NCI-H748 treated with DMSO at 0.1 percent for 48 hours (cell line): ENCODE data around the gene NECTIN1.

Source experiments
- DNase-seq: peaks from one replicate; lab custom pipeline; 2025; lab: John Stamatoyannopoulos, UW

NECTIN1 gene

DNA sequence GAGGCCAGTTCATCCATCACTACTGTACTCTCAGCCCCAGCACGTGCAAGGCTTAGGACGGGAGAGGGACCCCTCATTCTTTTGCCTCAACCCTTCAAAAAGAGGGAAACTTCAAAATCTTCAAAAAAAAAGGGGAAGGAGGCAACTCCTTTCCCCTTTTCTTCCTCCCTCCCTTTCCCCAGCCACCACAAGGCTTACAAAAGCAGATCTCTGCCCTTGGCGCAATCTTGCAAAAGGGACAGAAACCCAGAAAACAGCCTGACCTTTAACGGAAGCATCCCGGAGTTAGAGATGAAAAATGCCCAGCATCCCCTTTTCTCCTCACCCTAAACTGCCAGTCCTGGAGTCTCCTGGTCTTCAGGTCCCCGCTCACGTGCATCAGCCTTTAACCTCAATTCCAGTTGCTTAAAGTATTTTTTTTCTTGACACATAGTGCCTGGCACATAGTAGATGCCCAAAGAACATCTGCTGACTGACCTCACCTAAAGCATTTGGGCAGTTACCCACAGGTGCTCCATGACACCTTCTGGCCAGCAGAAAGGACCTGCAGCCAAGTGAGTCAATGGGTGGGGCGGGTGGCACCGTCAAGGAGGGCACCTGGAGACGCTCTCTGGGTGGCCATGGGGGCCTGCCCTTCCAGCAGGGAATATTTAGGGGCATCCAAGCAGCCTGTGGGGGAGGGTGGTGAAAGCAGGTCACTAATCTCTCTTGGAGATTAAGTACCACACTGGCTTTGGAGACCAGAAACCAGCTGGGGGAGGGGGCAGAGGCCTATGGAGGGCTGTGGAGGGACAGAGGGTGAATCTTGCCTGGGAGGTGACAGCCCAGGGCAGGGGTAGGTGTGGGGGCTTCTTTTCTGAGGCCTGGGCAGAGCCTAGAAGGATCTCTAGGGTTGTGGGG, 16.3 kb downstream of the NECTIN1 start:
- DNase-seq: no peak

DNA sequence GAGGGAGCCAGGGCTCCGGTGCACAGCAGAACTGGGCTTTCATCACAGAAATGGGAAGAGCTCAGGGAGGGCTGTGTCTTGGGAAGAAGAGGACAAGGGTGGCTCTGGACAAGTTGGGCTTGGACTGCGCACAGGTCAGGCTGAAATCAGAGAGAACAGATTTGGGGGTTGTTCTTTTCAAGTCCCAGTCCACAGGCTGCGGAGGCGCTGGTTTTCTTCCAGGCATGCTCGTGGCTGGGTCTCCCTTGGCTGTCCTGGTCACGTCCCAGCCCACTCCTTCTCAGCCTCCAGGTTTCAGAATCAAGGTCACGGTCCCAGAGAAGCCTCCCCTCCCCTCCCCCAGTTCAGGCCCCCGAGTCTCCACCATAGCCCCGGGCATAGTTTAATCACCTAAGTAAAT, 17.0 kb downstream of the NECTIN1 start:
- DNase-seq: no peak

DNA sequence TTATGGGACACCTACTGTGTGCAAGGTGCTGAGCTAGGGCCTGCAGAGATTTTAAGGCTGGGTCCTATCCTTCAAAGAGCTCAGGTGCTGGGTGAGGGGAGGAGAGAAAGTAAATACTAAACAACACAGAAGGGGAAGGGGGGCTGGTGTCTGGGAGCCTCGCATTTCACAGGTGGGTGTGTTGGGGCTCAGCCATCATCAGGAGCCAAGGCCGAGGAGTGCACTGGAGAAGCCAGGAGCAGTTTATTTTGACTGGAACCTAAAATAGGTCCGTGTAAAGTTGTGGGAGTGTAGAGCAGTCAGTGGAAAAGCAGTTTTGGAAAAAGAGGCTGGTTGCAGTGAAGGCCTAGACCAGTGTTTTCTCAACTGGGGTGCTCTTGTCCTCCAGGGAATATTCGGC, 17.5 kb downstream of the NECTIN1 start:
- DNase-seq: no peak

DNA sequence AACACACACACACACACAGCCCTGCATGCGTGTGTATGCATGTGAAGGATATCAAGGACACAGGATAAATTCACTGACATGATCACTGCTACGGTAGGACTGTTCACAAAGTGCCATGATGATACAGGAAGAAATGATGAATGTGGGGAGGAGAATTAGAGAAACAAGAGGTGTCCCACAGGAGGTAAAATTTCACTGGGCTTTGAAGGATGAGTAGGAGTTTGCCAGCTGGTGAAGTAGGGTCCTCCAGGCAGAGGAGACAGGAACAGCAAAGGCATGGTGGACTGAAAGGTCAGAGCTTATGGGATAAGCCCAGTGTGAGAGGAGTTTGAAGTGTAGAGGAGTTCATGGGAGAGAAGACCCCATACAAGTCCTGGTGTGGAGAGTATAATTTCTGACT, 18.6 kb downstream of the NECTIN1 start:
- DNase-seq: no peak

DNA sequence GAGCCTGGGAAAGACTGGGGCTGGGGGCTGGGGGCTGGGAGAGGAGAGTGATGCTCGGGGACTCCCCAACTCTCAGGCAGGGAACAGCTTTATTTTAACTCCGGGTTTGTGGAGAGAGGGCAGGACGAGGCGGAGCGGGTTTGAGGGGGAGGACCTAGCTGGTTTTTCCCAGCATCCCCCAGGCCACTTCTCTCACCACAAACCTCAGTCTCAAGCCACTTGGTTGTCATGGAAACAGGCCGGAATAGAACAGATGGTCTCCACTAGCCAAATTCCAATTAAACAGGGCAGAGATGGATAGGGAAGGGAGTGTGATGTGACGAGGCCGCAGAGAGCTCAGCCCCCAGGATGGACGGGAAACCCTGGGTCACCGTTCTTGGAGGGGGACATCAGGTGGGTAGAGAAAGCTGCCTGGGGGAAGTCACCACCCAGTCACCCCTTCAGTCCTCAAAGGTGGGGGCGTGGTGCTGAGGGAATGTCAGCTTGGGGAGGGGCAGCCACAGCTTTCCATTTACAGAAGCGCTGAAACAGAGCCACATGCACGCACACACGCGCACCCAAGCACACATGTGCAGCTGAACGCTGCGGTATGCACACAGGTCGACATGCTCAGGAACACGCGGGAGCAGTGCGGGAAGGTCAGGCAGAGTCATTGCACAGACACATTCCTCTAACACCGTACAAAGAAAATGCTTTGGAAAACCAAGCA, 19.2 kb downstream of the NECTIN1 start:
- no peak for DNase-seq

DNA sequence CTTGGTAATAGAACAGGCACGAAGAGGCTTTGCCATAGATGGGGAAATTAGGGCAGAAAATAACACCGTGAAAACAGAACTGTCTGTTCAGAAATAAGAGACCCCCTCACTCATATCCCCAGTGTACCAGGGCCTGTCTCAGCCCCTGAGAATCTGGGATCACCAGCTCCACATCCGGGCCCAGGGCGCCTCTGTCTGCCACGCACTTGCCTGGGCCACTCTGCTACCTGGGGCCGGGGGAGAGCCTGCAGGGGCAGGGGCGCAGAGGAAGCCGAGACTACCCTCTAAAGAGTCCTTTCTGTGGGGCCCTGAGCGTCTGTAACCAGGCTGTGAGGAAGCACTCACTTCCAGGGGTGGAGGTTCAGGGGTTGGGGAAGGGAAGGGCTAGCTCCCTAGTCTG, 19.8 kb downstream of the NECTIN1 start:
- no peak for DNase-seq

DNA sequence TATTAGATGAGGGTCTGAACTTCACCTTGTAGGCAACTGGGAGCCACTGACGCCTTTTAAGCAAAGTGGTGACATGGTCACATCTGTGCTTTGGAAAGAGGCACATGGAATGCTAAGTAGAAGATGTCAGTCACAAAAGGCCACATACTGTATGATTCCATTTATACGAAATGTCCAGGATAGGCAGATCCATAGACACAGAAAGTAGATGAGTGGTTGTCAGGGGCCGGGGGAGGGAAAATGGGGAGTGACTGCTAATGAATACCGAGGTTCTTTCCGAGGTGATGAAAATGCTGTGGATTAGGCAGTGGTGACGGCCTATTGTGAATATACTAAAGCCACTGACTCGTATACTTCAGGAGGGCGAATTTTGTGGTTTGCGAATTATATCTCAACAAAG, 20.6 kb downstream of the NECTIN1 start:
- DNase-seq: no peak

DNA sequence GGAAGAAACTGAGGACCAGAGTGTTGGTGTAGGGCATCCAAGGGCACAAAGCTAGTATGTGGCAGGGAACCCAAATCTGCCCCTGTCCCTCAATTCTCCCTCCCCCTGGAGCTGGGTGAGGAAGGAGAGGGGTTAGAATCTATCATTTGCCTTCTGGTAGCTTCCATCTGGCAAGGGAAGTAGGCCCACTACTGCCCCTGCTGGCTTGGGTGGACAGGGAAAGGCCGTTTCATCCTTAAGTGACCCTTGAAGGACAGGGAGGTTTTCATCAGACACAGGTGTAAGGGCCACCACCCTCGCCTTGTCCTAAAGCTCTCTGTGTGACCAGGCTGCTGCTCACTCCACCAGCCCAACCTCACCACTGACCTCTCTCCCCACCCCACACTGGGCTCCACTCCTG, 22.1 kb downstream of the NECTIN1 start:
- DNase-seq: no peak

DNA sequence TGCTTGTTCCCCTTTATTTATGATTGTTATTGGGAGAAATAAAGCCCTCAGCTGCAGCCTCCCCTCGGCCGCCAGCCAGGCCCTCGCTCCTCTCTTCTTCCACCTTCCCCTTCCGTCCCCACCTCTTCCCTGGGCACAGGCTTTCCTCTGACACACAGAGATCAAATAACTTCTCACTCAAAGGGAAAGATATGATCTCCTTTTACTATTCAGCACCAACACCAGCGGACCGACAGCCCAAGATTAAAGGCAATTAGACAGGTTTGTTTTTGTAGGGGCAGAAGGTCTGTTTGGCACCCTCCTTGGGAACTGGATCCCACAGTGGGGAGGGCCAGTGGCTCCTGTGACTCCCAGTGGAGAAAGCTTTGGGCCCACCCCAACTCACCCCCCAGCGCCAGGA, 23.0 kb downstream of the NECTIN1 start:
- DNase-seq: no peak

DNA sequence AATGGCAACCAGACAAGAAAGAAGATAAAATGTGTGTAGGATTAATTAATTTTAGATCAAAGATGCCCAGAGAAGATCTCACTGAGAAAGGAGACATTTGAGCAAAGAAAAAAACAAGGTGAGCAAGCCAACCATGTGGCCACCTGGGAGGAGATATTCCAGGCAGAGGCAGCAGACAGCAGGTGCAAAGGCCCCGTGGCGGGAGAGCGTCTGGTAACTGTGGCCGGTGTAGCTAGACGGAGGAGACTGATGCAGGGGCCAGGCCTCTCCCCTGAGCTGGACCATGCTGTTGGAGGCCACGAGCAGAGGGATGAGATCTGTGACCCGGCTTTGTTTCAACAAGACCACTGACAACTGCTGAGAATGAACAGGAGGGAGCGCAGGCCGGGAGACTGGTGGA, 23.6 kb downstream of the NECTIN1 start:
- no peak for DNase-seq

DNA sequence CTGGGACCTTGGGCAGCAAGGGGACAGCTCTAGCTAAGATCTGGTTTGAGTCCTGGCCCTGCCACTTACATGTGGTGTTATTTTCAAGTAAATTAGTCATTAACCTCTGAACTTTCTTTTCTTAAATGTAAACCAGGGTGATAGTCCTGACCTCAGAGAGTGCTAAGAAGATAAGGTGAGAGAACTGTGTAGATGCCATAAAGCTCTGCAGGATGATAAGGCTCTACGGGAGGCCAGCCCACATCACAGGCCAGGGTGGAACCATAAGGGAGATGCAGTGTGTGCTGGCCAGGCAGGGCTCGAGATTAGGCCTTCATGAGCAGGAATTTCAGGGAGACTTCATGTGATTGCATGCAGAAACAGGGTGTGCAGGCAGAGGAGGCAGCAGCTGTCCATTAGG, 24.2 kb downstream of the NECTIN1 start:
- DNase-seq: no peak

DNA sequence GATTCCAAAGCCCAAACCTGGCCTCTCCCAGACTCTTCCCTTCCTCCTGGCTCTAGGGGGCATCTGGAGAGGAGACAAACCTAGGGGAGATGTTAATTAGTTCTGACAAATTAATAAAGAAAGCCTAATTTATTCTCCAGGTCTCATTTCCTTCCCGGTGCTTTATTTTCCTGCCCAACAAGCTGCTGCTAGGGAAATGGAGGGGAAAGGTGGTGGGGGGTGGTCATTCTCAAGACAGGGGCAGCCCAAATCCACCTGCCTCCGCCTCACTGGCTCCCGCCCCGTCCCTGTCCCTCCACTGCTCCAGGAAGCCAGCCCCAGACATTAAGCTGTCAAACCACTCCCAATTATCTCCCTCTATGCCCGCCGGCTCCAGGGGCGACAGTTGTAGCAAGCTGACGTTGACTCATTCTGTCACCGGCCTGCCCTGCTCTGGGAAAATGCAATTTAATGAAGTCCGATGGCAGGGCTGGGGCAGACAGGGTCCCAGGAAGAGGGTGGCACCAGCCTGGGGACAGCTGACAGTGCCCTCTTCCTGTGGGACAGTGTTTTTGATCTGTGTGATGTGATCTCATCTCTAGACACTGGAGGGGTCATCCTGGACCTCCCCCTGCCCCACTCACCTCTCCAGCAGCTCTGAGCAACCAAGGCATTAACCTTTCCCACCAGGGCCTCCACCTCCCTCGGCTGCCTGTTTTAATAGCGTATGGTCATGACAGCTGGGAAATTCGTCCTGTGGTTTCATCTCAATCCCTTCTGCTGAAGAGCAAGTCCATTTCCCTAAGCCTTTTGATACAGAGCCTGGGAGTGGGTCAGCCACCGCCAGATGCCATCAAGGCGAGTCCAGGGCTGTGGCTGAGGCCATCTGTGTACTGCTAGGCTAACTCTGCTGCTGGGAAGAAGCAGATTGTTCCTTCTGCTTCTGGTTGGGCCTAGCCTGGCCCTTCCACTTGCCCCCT, 27.1 kb downstream of the NECTIN1 start:
- no peak for DNase-seq

DNA sequence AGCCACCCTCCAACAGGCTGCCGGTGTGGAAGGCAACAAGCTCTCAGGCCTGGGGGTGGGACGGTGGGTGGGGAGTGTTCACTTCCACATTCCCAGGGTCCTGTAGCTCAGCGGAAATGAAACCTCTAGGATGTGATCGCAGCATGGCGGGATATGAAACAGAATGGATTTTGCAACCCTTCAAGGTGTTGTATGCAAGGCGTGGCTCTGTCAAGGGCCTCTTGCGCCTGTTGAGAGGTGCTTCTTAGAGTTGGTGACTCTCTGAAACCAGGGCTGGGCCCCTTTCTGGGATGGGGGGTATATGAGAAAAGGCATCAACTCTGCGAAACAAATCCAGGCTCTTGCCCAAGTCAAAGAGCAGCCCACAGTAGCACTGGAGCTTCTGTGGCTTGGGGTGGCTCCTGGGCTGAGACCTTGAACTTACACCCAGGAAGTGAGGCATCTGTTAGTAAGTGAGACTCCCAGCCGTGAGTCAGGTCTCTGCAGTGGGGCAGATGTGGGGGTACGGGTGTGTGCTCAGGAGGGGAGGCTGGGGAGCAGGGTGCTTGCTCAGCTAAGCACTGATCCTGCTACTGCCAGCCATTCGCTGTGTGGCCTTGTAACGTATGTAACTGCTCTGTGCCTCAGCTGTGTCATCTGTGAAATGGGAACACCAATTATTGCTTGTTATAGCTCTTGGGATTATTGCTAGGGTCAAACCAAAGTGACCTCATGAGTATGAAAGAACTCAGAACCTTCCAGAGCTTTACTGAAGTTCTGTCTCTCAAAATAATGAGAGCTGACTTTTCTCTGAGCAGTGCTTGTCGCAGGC, 28.3 kb downstream of the NECTIN1 start:
- no peak for DNase-seq

DNA sequence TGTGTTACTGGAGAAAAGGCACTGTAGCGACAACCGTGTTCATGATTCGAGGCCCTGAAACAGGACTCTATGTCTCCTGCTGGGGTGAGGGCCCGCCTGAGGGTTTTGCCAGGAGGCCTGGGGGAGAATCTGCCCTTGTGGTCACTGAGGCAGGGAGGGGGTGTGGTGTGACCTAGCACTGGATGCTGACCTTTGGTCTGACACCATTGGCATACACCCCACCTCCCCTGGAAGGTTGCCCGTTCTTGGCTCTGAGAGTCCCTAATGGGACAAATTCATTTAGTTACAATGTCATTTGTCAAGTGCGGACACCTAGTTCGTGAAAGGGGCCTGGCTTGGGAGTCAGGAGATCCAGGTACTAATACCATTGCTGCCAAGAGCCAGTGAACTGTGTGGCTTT, 29.0 kb downstream of the NECTIN1 start:
- no peak for DNase-seq

DNA sequence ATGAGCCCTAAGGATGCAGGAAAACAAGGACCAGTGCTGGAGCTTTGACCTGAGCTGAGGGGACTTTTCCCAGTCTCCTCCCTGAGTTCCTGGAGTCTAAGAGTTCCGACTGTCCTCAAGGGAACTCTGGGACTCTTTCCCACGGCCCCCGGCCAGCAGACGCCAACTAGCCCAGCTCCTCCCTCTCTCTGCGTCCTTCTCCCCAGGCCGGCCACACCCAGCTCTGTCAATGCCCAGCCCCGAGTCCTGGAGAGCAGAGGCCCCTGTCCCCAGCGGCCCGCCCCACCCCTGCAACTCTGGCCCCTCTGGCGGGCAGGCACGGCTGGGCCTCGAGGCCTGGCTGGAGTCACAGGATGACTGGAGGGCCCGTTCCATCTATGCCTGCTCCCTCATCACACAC, 29.8 kb downstream of the NECTIN1 start:
- no peak for DNase-seq

DNA sequence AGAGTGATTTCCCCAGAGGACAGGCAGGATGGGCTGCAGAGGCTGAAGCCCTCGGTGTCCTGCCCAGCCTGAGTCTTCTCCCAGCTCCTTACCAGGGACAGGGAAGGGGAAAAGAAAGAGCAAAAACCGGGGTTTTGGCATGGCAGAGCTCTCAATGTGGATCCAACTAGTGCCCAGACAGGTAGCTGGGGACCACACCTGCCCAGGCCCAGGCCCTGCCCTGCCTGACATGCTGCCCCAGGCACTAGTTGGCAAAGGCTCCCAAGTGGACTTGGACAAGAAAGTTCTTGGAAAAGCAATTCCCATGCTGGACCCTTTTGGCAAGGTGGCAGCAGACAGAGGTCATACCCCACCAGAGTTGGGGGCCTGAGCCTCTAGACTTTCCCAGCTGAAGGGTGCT, 31.1 kb downstream of the NECTIN1 start:
- DNase-seq: no peak

DNA sequence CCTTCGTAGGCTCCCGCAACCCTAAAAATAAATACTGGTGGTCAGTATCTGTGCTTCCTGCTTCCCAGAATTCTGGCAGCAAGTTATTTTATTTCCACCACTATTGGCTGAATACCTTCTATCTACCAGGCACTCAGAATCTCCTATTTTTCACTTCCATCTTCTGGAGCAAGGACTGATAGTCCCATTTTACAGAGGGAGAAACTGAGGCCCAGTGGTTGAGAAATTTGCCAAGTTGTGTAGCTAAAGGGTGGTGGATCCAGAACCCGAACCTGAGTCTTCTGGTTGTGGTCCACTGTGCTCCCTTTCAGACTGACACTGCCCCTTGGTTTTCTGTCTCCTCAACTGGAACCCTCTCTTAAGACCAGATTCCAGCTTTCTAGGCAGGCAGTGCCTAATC, 31.6 kb downstream of the NECTIN1 start:
- no peak for DNase-seq

DNA sequence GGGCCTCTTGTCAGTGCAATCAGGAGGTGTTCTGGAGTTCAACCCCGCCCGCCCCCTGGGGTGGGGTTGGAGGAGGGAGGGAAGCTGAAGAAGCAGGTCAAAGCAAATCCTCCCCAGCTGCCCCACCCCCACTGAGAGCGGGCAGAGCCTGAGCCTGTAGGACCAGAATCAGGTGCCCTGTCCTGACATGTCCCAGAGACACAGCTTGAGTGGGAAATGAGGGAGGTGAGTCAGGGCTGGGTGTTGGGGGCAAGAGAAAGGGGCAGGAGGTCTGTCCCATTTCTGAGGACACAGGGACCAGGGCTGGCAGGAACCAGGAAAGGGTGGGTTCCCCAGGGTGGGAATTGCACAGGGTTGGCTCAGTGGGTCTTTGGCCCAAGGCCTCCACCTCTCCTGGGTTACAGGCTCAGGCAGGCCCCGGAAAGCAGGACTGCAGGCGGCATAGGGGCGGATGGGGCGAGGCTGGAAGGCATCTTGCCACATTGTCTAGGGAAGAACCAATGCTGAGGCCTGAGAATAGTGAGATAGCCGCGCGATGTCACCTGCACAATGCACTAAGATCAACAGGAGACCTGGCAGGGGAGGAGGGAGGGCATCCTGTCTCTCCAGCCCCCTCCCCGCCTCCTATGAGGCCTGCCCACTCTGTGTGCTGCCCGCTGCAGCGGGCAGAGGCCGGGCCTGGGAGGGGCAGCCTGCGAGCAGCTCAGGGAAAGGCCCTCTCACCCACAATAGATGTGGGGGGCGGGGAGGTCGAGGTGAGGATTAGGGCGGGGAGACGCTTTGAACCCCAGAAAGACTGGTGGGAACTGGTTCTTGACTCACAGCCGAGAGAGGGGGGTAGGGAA, 32.4 kb downstream of the NECTIN1 start:
- DNase-seq: no peak

DNA sequence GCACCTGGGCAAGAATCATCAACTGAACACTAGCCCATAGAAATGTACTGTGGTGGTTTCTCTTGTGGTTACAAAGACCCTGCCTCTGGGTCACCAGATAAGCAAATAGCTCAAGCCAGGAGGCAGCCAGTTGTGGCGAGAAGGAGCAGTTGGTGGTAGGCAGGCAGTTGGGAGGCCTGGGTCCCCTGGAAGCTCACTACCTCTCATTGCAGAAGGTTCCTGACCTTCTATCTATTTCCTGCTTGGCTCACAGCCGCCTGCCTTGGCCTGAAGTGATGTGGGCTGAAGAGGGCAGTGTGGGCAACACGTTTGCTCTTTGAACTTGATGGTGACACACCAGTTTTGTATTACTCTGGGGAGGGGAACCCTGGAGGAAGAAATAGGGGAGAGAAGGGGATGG, 34.7 kb downstream of the NECTIN1 start:
- no peak for DNase-seq

DNA sequence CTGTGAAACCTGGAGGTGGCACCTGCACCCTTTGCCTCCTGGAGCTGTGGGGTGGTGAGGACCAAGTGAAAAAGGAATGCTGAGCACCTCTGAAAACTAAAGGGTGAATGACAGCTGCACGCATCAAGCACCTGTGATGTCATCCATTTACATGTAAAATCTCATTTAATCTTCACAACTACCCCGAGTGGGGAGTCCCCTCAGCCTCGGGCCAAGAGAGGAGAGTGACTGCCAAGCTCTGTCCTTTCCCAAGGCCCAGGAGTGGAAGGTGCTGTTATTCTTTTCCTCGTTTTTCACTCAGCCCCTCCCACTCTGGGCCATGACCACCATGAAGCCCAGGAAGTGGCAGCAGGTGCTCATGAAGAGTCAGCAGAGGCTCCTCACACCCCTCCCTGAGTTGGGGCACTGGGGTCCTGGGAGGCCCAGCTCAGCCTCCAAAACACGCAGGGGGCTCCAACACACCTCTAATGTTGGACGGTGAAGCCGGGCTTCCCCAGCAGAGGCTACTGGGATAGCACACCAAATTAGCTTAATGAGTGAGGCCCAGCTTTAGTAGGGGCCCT, 35.7 kb downstream of the NECTIN1 start:
- no peak for DNase-seq

DNA sequence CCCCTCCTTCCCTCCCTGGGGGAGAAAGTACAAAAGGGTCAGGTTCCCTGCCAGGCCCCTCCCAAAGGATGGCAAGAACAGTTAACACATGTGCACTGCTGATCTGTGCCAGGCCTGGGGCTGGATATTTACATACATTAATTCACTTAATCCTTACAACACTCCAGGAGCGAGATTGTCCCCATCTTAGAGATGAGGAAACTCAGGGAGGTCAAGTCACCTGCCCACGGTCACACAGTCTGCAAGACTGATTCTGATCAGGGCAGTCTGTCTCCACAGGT, 36.5 kb downstream of the NECTIN1 start:
- no peak for DNase-seq
